A673 (cell line): Measurements from ENCODE around the gene HK1. TPM values are rescaled to one million over a fixed set of nuclear protein-coding genes. Genes with fewer than 3 reads are reported as not detected.

Source experiments
- BruUV-seq: library from RNA; stranded (reverse); fragments of 400-500 nt; replicated peaks from 2 replicates; lab custom pipeline; 2021; lab: Mats Ljungman, UMichigan
- CTCF ChIA-PET: fragments of 300-600 bp; sonication (Branson Sonifier 250); formaldehyde crosslinking; loops from one replicate; lab custom pipeline; 2022; ENCODE audit warnings: antibody characterized with exemption; lab: Charles Lee
- POLR2A ChIA-PET: fragments of 300-600 bp; sonication (Branson Sonifier 250); formaldehyde crosslinking; loops from one replicate; lab custom pipeline; 2022; ENCODE audit warnings: antibody characterized with exemption; ENCODE audit not compliant: low non-redundant PET; lab: Charles Lee
- DNase-seq: peaks from one replicate; pipeline ENCODE4 v3.0.0-alpha.2; 2015; ENCODE audit warnings: low spot score
- H3K27ac ChIP-seq: fragments of 200-600 bp; sonication (generic); 2 replicates; pipeline ENCODE4 v1.5.1; 2016; ENCODE audit warnings: mixed run types, low read depth, mild to moderate bottlenecking, mixed read lengths, antibody characterized with exemption, low read length; ENCODE audit not compliant: poor library complexity, severe bottlenecking
- H3K27me3 ChIP-seq: fragments of 200-600 bp; sonication (generic); replicated peaks from 2 replicates; pipeline ENCODE4 v1.6.1; 2017; ENCODE audit warnings: mixed run types, low read depth, mild to moderate bottlenecking, mixed read lengths, antibody characterized with exemption, low read length; ENCODE audit not compliant: insufficient read depth, poor library complexity
- H3K36me3 ChIP-seq: fragments of 200-600 bp; sonication (generic); 2 replicates; pipeline ENCODE4 v1.6.1; 2016; ENCODE audit warnings: mixed run types, mild to moderate bottlenecking, mixed read lengths, antibody characterized with exemption, low read length; ENCODE audit not compliant: insufficient read depth, poor library complexity, severe bottlenecking
- H3K4me1 ChIP-seq: fragments of 200-600 bp; sonication (generic); 2 replicates; pipeline ENCODE4 v1.6.1; 2017; ENCODE audit warnings: mixed run types, mild to moderate bottlenecking, mixed read lengths, antibody characterized with exemption, low read length; ENCODE audit not compliant: insufficient read depth, poor library complexity, severe bottlenecking
- H3K4me3 ChIP-seq: fragments of 200-600 bp; sonication (generic); 2 replicates; pipeline ENCODE4 v1.5.1; 2016; ENCODE audit warnings: low read depth, mixed run types, mild to moderate bottlenecking, mixed read lengths, low read length; ENCODE audit not compliant: poor library complexity, severe bottlenecking
- H3K9me3 ChIP-seq: fragments of 200-600 bp; sonication (generic); 2 replicates; pipeline ENCODE4 v1.6.1; 2016; ENCODE audit warnings: mixed run types, low read depth, mild to moderate bottlenecking, mixed read lengths, antibody characterized with exemption, low read length; ENCODE audit not compliant: poor library complexity, severe bottlenecking
- CTCF ChIP-seq: fragments of 300-800, 200-600 bp; sonication (generic); conservative IDR thresholded peaks from 2 replicates; pipeline ENCODE4 v1.5.1; 2017; ENCODE audit warnings: low read depth, mild to moderate bottlenecking, antibody characterized with exemption, low read length, moderate library complexity, mixed read lengths
- EZH2 ChIP-seq: fragments of 200-600 bp; sonication (generic); IDR thresholded peaks from 2 replicates; pipeline ENCODE4 v1.6.1; 2017; ENCODE audit warnings: borderline replicate concordance, low read depth, mild to moderate bottlenecking, mixed read lengths, antibody characterized with exemption, low read length; ENCODE audit not compliant: poor library complexity, severe bottlenecking
- intact Hi-C: fragments of 100-400 bp; cut with micrococcal nuclease; formaldehyde crosslinking; loops from one replicate; pipeline ENCODE4 v1.10.0; 2022; ENCODE audit not compliant: unreplicated experiment
- total RNA-seq: library from RNA; stranded (reverse); gene quantifications from 2 replicates; pipeline ENCODE4 v1.2.3, GENCODE V29; 2021

Gene HK1
- total RNA-seq, 1 experiment from 2014 or later: 107 TPM

DNA sequence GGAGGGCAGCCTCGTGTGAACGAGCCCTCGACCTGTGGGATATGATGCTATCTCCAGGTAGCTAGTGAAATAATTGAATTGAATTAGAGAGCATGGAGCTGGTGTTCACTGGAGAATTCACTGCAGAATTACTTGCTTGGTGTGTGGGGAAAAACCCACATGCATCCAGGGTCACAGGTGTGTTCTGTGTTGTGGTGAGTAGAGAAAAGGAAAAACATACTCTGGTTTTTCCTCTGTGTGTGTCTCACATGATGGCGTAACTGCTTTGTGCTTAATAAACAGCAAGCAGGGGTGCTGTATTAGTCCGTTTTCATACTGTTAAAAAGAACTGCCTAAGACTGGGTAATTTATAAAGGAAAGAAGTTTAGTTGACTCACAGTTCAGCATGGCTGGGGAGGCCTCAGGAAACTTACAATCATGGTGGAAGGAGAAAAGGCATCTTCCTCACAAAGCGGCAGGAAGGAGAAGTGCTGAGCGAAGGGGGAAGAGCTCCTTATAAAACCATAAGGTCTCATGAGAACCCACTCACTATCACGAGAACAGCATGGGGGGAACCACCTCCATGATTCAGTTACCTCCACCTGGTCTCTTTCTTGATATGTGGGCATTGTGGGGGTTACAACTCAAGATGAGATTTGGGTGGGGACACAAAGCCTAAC is 75.8 kb downstream of the HK1 start:
- TF ChIP-seq CTCF (no peak), EZH2 (no peak)
- POLR2A ChIA-PET: no interaction called here

DNA sequence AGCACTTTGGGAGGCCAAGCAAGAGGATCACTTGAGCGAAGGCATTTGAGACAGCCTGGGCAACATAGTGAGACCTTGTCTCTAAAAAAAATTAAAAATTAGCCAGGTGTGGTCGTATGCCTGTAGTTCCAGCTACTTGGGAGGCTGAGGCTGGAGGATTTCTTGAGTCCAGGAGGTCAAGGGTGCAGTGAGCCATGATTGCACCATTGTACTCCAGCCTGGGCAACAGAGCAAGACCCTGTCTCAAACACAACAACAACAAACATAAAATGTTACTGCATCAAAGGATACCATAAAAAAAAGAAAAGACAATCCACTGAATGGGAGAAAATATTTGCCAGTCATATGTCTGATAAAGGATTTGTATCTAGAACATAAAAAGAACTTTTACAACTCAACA is 77.9 kb downstream of the HK1 start:
- H3K9me3 ChIP-seq: no peaks in the 10 kb centered on the region
- ChIA-PET CTCF (no interaction called here), POLR2A (no interaction called here)
- no peaks in the 10 kb centered on the region for H3K4me1 ChIP-seq
- intact Hi-C loops: no loop called here
- no peak for DNase-seq
- no TSS peak for BruUV-seq
- H3K27me3 ChIP-seq: no peaks in the 10 kb centered on the region
- TF ChIP-seq CTCF (no peak), EZH2 (no peak)
- no peaks in the 10 kb centered on the region for H3K36me3 ChIP-seq
- no peak overlapping the region for H3K4me3 ChIP-seq
- no peak overlapping the region for H3K27ac ChIP-seq

More for the DNA sequence above, 75.8 kb downstream of the HK1 start:
- DNase-seq: no peak
- Histone ChIP-seq H3K4me3 (no peak overlapping the region), H3K36me3 (peaks cover 4% of the 10 kb centered on the region), H3K27ac (no peak overlapping the region), H3K4me1 (no peaks in the 10 kb centered on the region), H3K27me3 (no peaks in the 10 kb centered on the region), H3K9me3 (no peaks in the 10 kb centered on the region)
- CTCF ChIA-PET: no interaction called here
- no TSS peak for BruUV-seq
- intact Hi-C loops: no loop called here

DNA sequence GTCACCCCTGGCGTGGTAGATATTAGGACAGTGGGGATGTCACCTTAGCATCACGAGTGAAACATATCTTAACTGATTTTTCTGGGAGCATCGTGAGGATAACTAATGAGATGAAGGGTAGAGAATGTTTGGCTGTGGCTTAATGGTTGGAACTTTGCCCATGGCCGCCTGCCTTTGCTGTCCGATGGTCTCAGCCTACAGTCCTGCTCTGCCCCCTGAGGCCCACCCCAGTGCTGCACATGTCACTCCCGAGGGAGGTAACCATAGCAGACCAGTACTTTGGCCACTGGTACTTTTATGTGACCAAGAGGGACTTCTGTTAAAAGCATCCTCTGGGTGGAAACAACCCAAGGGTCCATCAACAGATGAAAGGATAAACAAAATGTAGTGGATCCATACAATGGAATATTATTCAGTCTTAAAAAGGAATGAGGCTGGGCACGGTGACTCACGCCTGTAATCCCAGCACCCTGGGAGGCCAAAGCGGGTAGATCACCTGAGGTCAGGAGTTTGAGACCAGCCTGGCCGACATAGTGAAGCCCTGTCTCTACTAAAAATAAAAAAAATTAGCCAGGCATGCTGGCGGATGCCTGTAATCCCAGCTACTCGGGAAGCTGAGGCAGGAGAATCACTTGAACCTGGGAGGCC is 80.0 kb downstream of the HK1 start:
- no peaks in the 10 kb centered on the region for H3K9me3 ChIP-seq
- ChIA-PET CTCF (no interaction called here), POLR2A (no interaction called here)
- no peak for DNase-seq
- no TSS peak for BruUV-seq
- no peak overlapping the region for H3K27ac ChIP-seq
- H3K4me1 ChIP-seq: no peaks in the 10 kb centered on the region
- H3K27me3 ChIP-seq: no peaks in the 10 kb centered on the region
- intact Hi-C loops: no loop called here
- TF ChIP-seq EZH2 (no peak), CTCF (no peak)
- H3K4me3 ChIP-seq: no peak overlapping the region
- H3K36me3 ChIP-seq: no peaks in the 10 kb centered on the region
